ENCODE data around the gene MYO18A.

GRCh38 chr17:29074488-29074887, 105.7 kb downstream of the MYO18A start:
- no peak for TF ChIP-seq POLR2AphosphoS5 (IDR thresholded peaks at IDR 0.05)
- no peak for TF ChIP-seq CTCF (IDR thresholded peaks at IDR 0.05)

Measured in breast epithelium (tissue), 3 donors.